Astrocyte (in vitro differentiated cells and primary cell): ENCODE data around the gene ACSF2.

Source experiments
- CTCF ChIP-seq: IDR thresholded peaks from 2 replicates; pipeline ENCODE4 v1.5.1; 2011; ENCODE audit warnings: low read depth, mild to moderate bottlenecking, inconsistent platforms, low read length, moderate library complexity; ENCODE audit not compliant: insufficient read depth
- EZH2 ChIP-seq: IDR thresholded peaks from 2 replicates; pipeline ENCODE4 v1.6.1; 2012; ENCODE audit warnings: mild to moderate bottlenecking, low read length, inconsistent platforms; ENCODE audit not compliant: insufficient read depth

GRCh38 chr17:50465635-50466034 is 39.6 kb downstream of the ACSF2 start:
- TF ChIP-seq CTCF (no peak), EZH2 (no peak)
